ENCODE measurements around the gene IGSF21. TPM values are rescaled to one million over a fixed set of nuclear protein-coding genes. Genes with fewer than 3 reads are reported as not detected.

The IGSF21 gene
- total RNA-seq, 1 donor, result not detected

- no peak for TF ChIP-seq CTCF (IDR thresholded peaks at IDR 0.05; ENCODE audit: extremely low read depth, low read depth, low read length)
- Histone ChIP-seq H3K4me2 (ENCODE audit: insufficient read depth, low read length) (no peak overlapping the region), H3K27me3 (ENCODE audit: insufficient read depth, low read length) (no peaks in the 10 kb centered on the region), H3K4me1 (ENCODE audit: insufficient read depth, low read length) (peaks cover 5% of the 10 kb centered on the region), H2AFZ (ENCODE audit: low read length) (no peak overlapping the region), H3K9me3 (ENCODE audit: low read depth, low read length) (no peaks in the 10 kb centered on the region), H3K27ac (ENCODE audit: low read depth, low read length) (no peak overlapping the region), H3K36me3 (ENCODE audit: insufficient read depth, low read length) (no peaks in the 10 kb centered on the region), H3K4me3 (ENCODE audit: insufficient read depth, low read length) (no peak overlapping the region), H4K20me1 (ENCODE audit: insufficient read depth, low read length) (no peaks in the 10 kb centered on the region), H3K79me2 (ENCODE audit: insufficient read depth, low read length) (no peaks in the 10 kb centered on the region)
- DNase-seq (ENCODE audit: insufficient read length, low spot score, missing footprints), result no peak
These were observed 40.9 kb downstream of the IGSF21 start for GRCh38 chr1:18148461-18148860.

- no peak overlapping the region for H3K4me2 ChIP-seq (ENCODE audit: insufficient read depth, low read length)
- no peak overlapping the region for H3K4me3 ChIP-seq (ENCODE audit: insufficient read depth, low read length)
- no peak for TF ChIP-seq CTCF (IDR thresholded peaks at IDR 0.05; ENCODE audit: extremely low read depth, low read depth, low read length)
- peak; percentile 86 for DNase-seq (ENCODE audit: insufficient read length, low spot score, missing footprints)
- H3K27ac ChIP-seq (ENCODE audit: low read depth, low read length), result no peak overlapping the region
- no peaks in the 10 kb centered on the region for H4K20me1 ChIP-seq (ENCODE audit: insufficient read depth, low read length)
- no peak overlapping the region for H2AFZ ChIP-seq (ENCODE audit: low read length)
- H3K36me3 ChIP-seq (ENCODE audit: insufficient read depth, low read length), result no peaks in the 10 kb centered on the region
- no peaks in the 10 kb centered on the region for H3K27me3 ChIP-seq (ENCODE audit: insufficient read depth, low read length)
- H3K4me1 ChIP-seq (ENCODE audit: insufficient read depth, low read length), result peaks cover 5% of the 10 kb centered on the region
- H3K79me2 ChIP-seq (ENCODE audit: insufficient read depth, low read length), result no peaks in the 10 kb centered on the region
- H3K9me3 ChIP-seq (ENCODE audit: low read depth, low read length), result no peaks in the 10 kb centered on the region
These were observed 41.5 kb downstream of the IGSF21 start for GRCh38 chr1:18149027-18149641.

- Histone ChIP-seq H3K4me1 (ENCODE audit: insufficient read depth, low read length) (no peaks in the 10 kb centered on the region), H3K27ac (ENCODE audit: low read depth, low read length) (no peak overlapping the region), H3K36me3 (ENCODE audit: insufficient read depth, low read length) (no peaks in the 10 kb centered on the region), H3K4me3 (ENCODE audit: insufficient read depth, low read length) (no peak overlapping the region), H4K20me1 (ENCODE audit: insufficient read depth, low read length) (no peaks in the 10 kb centered on the region), H3K4me2 (ENCODE audit: insufficient read depth, low read length) (no peak overlapping the region), H3K79me2 (ENCODE audit: insufficient read depth, low read length) (no peaks in the 10 kb centered on the region), H3K9me3 (ENCODE audit: low read depth, low read length) (no peaks in the 10 kb centered on the region), H3K27me3 (ENCODE audit: insufficient read depth, low read length) (no peaks in the 10 kb centered on the region), H2AFZ (ENCODE audit: low read length) (no peak overlapping the region)
- DNase-seq (ENCODE audit: insufficient read length, low spot score, missing footprints), result no peak
- no peak for TF ChIP-seq CTCF (IDR thresholded peaks at IDR 0.05; ENCODE audit: extremely low read depth, low read depth, low read length)
These were observed 44.0 kb downstream of the IGSF21 start for GRCh38 chr1:18151436-18152122.

GRCh38 chr1:18154430-18155194, 47.0 kb downstream of the IGSF21 start:
- Histone ChIP-seq H3K9me3 (ENCODE audit: low read depth, low read length) (no peaks in the 10 kb centered on the region), H3K36me3 (ENCODE audit: insufficient read depth, low read length) (no peaks in the 10 kb centered on the region), H2AFZ (ENCODE audit: low read length) (no peak overlapping the region), H3K4me2 (ENCODE audit: insufficient read depth, low read length) (no peak overlapping the region), H3K4me3 (ENCODE audit: insufficient read depth, low read length) (no peak overlapping the region), H3K79me2 (ENCODE audit: insufficient read depth, low read length) (no peaks in the 10 kb centered on the region), H3K4me1 (ENCODE audit: insufficient read depth, low read length) (no peaks in the 10 kb centered on the region), H3K27me3 (ENCODE audit: insufficient read depth, low read length) (no peaks in the 10 kb centered on the region), H4K20me1 (ENCODE audit: insufficient read depth, low read length) (no peaks in the 10 kb centered on the region), H3K27ac (ENCODE audit: low read depth, low read length) (no peak overlapping the region)
- DNase-seq (ENCODE audit: insufficient read length, low spot score, missing footprints), result no peak
- TF ChIP-seq CTCF (IDR thresholded peaks at IDR 0.05; ENCODE audit: extremely low read depth, low read depth, low read length), result no peak
